ENCODE results near the gene SMIM44.

DNA sequence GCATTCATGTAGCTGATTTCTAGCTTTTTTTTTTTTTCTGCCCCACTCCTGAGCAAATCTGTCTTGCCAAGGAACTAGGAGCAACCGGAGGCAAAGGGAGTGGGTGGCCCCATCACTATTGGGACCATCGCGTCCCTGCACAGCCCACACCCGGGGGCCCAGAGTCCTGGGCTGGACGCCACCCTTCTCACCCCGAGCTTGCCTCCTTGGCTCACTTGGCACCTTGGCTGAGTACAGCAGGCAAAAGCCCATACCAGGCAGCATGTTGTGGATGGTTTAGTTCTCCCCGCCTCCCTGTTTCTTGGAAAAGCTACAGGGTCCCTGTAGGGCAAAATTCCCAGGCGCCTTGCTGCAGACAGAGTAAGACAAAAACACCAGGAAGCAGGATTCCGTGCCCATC is 16.6 kb downstream of the SMIM44 start:
- TF ChIP-seq EZH2 (IDR thresholded peaks at IDR 0.05; ENCODE audit: low read length, missing control alignments) = no peak
- TF ChIP-seq, protein P1, sequence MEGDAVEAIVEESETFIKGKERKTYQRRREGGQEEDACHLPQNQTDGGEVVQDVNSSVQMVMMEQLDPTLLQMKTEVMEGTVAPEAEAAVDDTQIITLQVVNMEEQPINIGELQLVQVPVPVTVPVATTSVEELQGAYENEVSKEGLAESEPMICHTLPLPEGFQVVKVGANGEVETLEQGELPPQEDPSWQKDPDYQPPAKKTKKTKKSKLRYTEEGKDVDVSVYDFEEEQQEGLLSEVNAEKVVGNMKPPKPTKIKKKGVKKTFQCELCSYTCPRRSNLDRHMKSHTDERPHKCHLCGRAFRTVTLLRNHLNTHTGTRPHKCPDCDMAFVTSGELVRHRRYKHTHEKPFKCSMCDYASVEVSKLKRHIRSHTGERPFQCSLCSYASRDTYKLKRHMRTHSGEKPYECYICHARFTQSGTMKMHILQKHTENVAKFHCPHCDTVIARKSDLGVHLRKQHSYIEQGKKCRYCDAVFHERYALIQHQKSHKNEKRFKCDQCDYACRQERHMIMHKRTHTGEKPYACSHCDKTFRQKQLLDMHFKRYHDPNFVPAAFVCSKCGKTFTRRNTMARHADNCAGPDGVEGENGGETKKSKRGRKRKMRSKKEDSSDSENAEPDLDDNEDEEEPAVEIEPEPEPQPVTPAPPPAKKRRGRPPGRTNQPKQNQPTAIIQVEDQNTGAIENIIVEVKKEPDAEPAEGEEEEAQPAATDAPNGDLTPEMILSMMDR (conservative IDR thresholded peaks at IDR 0.05 in 1 of 2, IDR thresholded peaks at IDR 0.05 in 1 of 2; ENCODE audit: low read depth in 1 of 2, low read length in 2 of 2) = no peak
